NT2/D1 (cell line): ENCODE data around the gene BNC2.

Source experiments
- DNase-seq: peaks from one replicate; pipeline ENCODE4 v3.0.0-alpha.2; 2011; ENCODE audit warnings: low read depth, low spot score
- H3K27me3 ChIP-seq: 2 replicates; pipeline ENCODE4 v1.6.0; 2011; ENCODE audit warnings: mild to moderate bottlenecking; ENCODE audit not compliant: insufficient read length, insufficient read depth
- H3K36me3 ChIP-seq: 2 replicates; pipeline ENCODE4 v1.6.1; 2011; ENCODE audit warnings: mild to moderate bottlenecking, low read length, mixed read lengths; ENCODE audit not compliant: insufficient read depth, insufficient read length
- H3K4me1 ChIP-seq: 2 replicates; pipeline ENCODE4 v1.5.1; 2011; ENCODE audit not compliant: insufficient read depth, insufficient read length
- H3K4me3 ChIP-seq: 2 replicates; pipeline ENCODE4 v1.5.1; 2011; ENCODE audit warnings: low read depth; ENCODE audit not compliant: insufficient read length
- H3K9ac ChIP-seq: 2 replicates; pipeline ENCODE4 v1.6.0; 2011; ENCODE audit warnings: low read depth; ENCODE audit not compliant: insufficient read length
- H3K9me3 ChIP-seq: 2 replicates; pipeline ENCODE4 v1.5.1; 2011; ENCODE audit warnings: mild to moderate bottlenecking, low read length; ENCODE audit not compliant: insufficient read depth
- SUZ12 ChIP-seq: IDR thresholded peaks from 2 replicates; pipeline ENCODE4 v1.6.1; 2011; ENCODE audit not compliant: insufficient read length, insufficient read depth; ENCODE audit errors: extremely low read depth
- YY1 ChIP-seq: IDR thresholded peaks from 2 replicates; pipeline ENCODE4 v1.6.1; 2011; ENCODE audit not compliant: insufficient read length, insufficient read depth
- ZNF274 ChIP-seq: IDR thresholded peaks from 2 replicates; pipeline ENCODE4 v1.6.1; 2011; ENCODE audit warnings: mild to moderate bottlenecking, low read depth, low read length

The BNC2 gene

GRCh38 chr9:16532272-16532671 lies 338.2 kb downstream of the BNC2 start:
- no peak for DNase-seq

GRCh38 chr9:16530669-16531642 lies 339.5 kb downstream of the BNC2 start:
- Histone ChIP-seq H3K9ac (no peak overlapping the region), H3K9me3 (no peaks in the 10 kb centered on the region), H3K4me3 (no peak overlapping the region), H3K4me1 (no peaks in the 10 kb centered on the region), H3K27me3 (no peaks in the 10 kb centered on the region), H3K36me3 (no peaks in the 10 kb centered on the region)
- no peak for TF ChIP-seq ZNF274
- DNase-seq: no peak

More at GRCh38 chr9:16532272-16532671, 338.2 kb downstream of the BNC2 start:
- Histone ChIP-seq H3K4me3 (no peak overlapping the region), H3K9me3 (no peaks in the 10 kb centered on the region), H3K36me3 (no peaks in the 10 kb centered on the region), H3K4me1 (no peaks in the 10 kb centered on the region), H3K9ac (no peak overlapping the region), H3K27me3 (no peaks in the 10 kb centered on the region)
- no peak for TF ChIP-seq YY1
- no peak for TF ChIP-seq ZNF274
- TF ChIP-seq SUZ12: no peak

- Histone ChIP-seq H3K27me3 (no peaks in the 10 kb centered on the region), H3K36me3 (no peaks in the 10 kb centered on the region), H3K4me3 (no peak overlapping the region), H3K4me1 (no peaks in the 10 kb centered on the region), H3K9ac (no peak overlapping the region), H3K9me3 (no peaks in the 10 kb centered on the region)
- TF ChIP-seq SUZ12 (no peak), ZNF274 (no peak), YY1 (no peak)
- DNase-seq: no peak
Observed at GRCh38 chr9:16527573-16527972, 342.9 kb downstream of the BNC2 start.

- no peaks in the 10 kb centered on the region for H3K27me3 ChIP-seq
- H3K4me1 ChIP-seq: no peaks in the 10 kb centered on the region
- no peak for DNase-seq
- no peak overlapping the region for H3K9ac ChIP-seq
- TF ChIP-seq ZNF274 (no peak), SUZ12 (no peak), YY1 (no peak)
- no peaks in the 10 kb centered on the region for H3K36me3 ChIP-seq
- no peaks in the 10 kb centered on the region for H3K9me3 ChIP-seq
- no peak overlapping the region for H3K4me3 ChIP-seq
Observed at GRCh38 chr9:16526380-16526779, 344.1 kb downstream of the BNC2 start.

GRCh38 chr9:16524823-16525222 lies 345.6 kb downstream of the BNC2 start:
- Histone ChIP-seq H3K4me3 (no peak overlapping the region), H3K4me1 (no peaks in the 10 kb centered on the region), H3K9me3 (no peaks in the 10 kb centered on the region), H3K36me3 (no peaks in the 10 kb centered on the region), H3K27me3 (no peaks in the 10 kb centered on the region), H3K9ac (no peak overlapping the region)
- TF ChIP-seq ZNF274 (no peak), SUZ12 (no peak), YY1 (no peak)
- no peak for DNase-seq

GRCh38 chr9:16524078-16524477 lies 346.4 kb downstream of the BNC2 start:
- no peak overlapping the region for H3K9ac ChIP-seq
- H3K27me3 ChIP-seq: no peaks in the 10 kb centered on the region
- no peak overlapping the region for H3K4me3 ChIP-seq
- H3K9me3 ChIP-seq: no peaks in the 10 kb centered on the region
- no peaks in the 10 kb centered on the region for H3K4me1 ChIP-seq
- TF ChIP-seq YY1 (no peak), ZNF274 (no peak), SUZ12 (no peak)
- no peak for DNase-seq
- H3K36me3 ChIP-seq: no peaks in the 10 kb centered on the region

- Histone ChIP-seq H3K9ac (no peak overlapping the region), H3K4me1 (no peaks in the 10 kb centered on the region), H3K36me3 (no peaks in the 10 kb centered on the region), H3K9me3 (no peaks in the 10 kb centered on the region), H3K27me3 (no peaks in the 10 kb centered on the region), H3K4me3 (no peak overlapping the region)
- TF ChIP-seq SUZ12 (no peak), ZNF274 (no peak), YY1 (no peak)
- no peak for DNase-seq
Observed at GRCh38 chr9:16521868-16522411, 348.5 kb downstream of the BNC2 start.
